GM12892 (cell line): ENCODE data around the gene SKA1.

ENCODE experiments used
- POLR2A ChIP-seq: IDR thresholded peaks from 2 replicates; pipeline ENCODE4 v1.6.1; 2011; ENCODE audit warnings: low read depth, low read length, control low read depth
- POLR2AphosphoS5 ChIP-seq: IDR thresholded peaks from 2 replicates; pipeline ENCODE4 v1.6.1; 2011; ENCODE audit warnings: low read depth, low read length, control low read depth
- TAF1 ChIP-seq: IDR thresholded peaks from 2 replicates; pipeline ENCODE4 v1.6.1; 2011; ENCODE audit warnings: low read depth, mild to moderate bottlenecking, control low read depth, low read length, borderline replicate concordance

DNA sequence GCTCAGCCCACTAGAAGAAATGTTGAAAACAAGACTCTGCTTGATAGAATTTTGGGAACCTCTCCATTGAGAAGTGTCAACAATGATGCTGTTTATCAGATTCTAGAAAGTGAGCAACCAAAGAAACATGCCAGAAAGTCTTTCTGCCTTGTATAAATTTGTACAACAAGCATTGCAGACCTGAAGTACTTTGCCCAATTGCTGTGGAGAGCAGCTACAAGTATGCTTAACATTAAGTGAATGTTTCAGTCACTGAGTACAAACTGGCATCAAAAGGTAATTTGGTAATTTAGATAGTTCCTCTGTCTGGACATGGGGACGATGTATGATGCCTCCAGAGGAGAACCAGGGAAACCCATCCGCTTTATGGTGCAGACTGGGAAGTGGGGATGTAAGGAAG, 33.4 kb upstream of the SKA1 start:
- TF ChIP-seq POLR2AphosphoS5 (no peak), POLR2A (no peak), TAF1 (no peak)
